ENCODE results near the gene RABGEF1. TPM values are rescaled to one million over a fixed set of nuclear protein-coding genes. Genes with fewer than 3 reads are reported as not detected.

RABGEF1 gene
- total and polyA plus RNA-seq, 2 donors (not counting 3 experiments of a cell fraction or from before 2014, with no cell fraction given), result 11.6 to 15.5 TPM

GRCh38 chr7:66747881-66748511 is 7.5 kb downstream of the RABGEF1 start:
- H3K27ac ChIP-seq (ENCODE audit: insufficient read depth, low read depth, low read length), result no peak overlapping the region
- H3K4me2 ChIP-seq (ENCODE audit: insufficient read depth, low read length), result no peak overlapping the region
- no peak overlapping the region for H2AFZ ChIP-seq (ENCODE audit: low read depth, low read length)
- H3K79me2 ChIP-seq (ENCODE audit: control insufficient read depth, insufficient read depth, low read length), result peaks cover 78% of the 10 kb centered on the region
- no peak for DNase-seq (ENCODE audit: low read depth, low spot score)
- FAIRE-seq, result no peak
- no peaks in the 10 kb centered on the region for H3K36me3 ChIP-seq (ENCODE audit: control insufficient read depth in 2 of 2, extremely low read depth in 1 of 2, insufficient read depth in 2 of 2, low read length in 2 of 2)
- H3K9ac ChIP-seq (replicated peaks; ENCODE audit: extremely low read depth, insufficient read depth, low read length), result no peak overlapping the region
- CTCF ChIA-PET, result no interaction called here
- H3K4me3 ChIP-seq (replicated peaks in 1 of 3; ENCODE audit: insufficient read depth in 1 of 3, low read depth in 1 of 3, low read length in 3 of 3), result no peak overlapping the region
- peaks cover 5% of the 10 kb centered on the region for H4K20me1 ChIP-seq (replicated peaks; ENCODE audit: control insufficient read depth, extremely low read depth, insufficient read depth, low read length)
- H3K9me1 ChIP-seq (replicated peaks; ENCODE audit: control insufficient read depth, extremely low read depth, insufficient read depth, low read length), result no peaks in the 10 kb centered on the region
- TF ChIP-seq POLR2AphosphoS5 (IDR thresholded peaks at IDR 0.05; ENCODE audit: insufficient read depth, low read depth, low read length) (no peak), POLR2A (IDR thresholded peaks at IDR 0.05; ENCODE audit: low read depth, low read length) (no peak), MAX (IDR thresholded peaks at IDR 0.05; ENCODE audit: insufficient read depth, insufficient read length) (no peak), FOS (IDR thresholded peaks at IDR 0.05; ENCODE audit: borderline replicate concordance, insufficient read depth, low read length) (no peak), EZH2 (IDR thresholded peaks at IDR 0.05; ENCODE audit: borderline replicate concordance, low read depth, low read length, severe bottlenecking) (no peak), JUN (IDR thresholded peaks at IDR 0.05; ENCODE audit: borderline replicate concordance, insufficient read depth, insufficient read length, low read depth) (no peak), GATA2 (IDR thresholded peaks at IDR 0.05; ENCODE audit: insufficient read depth, insufficient read length, low read depth, low read length) (no peak), MYC (IDR thresholded peaks at IDR 0.05; ENCODE audit: low read depth, low read length) (no peak), CTCF (IDR thresholded peaks at IDR 0.05; ENCODE audit: extremely low read depth in 1 of 2, insufficient read depth in 1 of 2, low read depth in 1 of 2, low read length in 2 of 2) (no peak)
- H3K4me1 ChIP-seq (ENCODE audit: control insufficient read depth, extremely low read depth, insufficient read depth, low read length), result no peaks in the 10 kb centered on the region
- intact Hi-C loops (cut with micrococcal nuclease) (no loop called here), dilution Hi-C loops (cut with MboI; ENCODE audit: extremely low pct_ligation_motif_present, low sequenced_read_pairs) (no loop called here)
- POLR2A ChIA-PET, result no interaction called here
- BruUV-seq (replicated peaks), result no TSS peak
- no peaks in the 10 kb centered on the region for H3K27me3 ChIP-seq (ENCODE audit: control insufficient read depth in 2 of 2, insufficient read depth in 2 of 2, low read length in 2 of 2)
- no peaks in the 10 kb centered on the region for H3K9me3 ChIP-seq (replicated peaks; ENCODE audit: control insufficient read depth, insufficient read depth, low read length)

All from endothelial cell of umbilical vein (primary cell).